Rectal smooth muscle tissue (tissue), 1 donor: ENCODE data around the gene MGMT.

Source experiments
- H3K27ac ChIP-seq: one replicate; pipeline ENCODE4 v1.7.0; 2013; ENCODE audit warnings: low read depth, low read length, inconsistent platforms
- H3K27me3 ChIP-seq: one replicate; pipeline ENCODE4 v1.7.0; 2013; ENCODE audit warnings: low read length; ENCODE audit not compliant: control insufficient read depth, insufficient read depth
- H3K36me3 ChIP-seq: one replicate; pipeline ENCODE4 v1.7.0; 2013; ENCODE audit warnings: low read length; ENCODE audit not compliant: control insufficient read depth, insufficient read depth
- H3K4me1 ChIP-seq: one replicate; pipeline ENCODE4 v1.7.0; 2013; ENCODE audit warnings: low read length; ENCODE audit not compliant: control insufficient read depth, insufficient read depth
- H3K4me3 ChIP-seq: one replicate; pipeline ENCODE4 v1.7.0; 2013; ENCODE audit warnings: low read length
- H3K9ac ChIP-seq: one replicate; pipeline ENCODE4 v1.7.0; 2013; ENCODE audit warnings: low read length

Gene MGMT

DNA sequence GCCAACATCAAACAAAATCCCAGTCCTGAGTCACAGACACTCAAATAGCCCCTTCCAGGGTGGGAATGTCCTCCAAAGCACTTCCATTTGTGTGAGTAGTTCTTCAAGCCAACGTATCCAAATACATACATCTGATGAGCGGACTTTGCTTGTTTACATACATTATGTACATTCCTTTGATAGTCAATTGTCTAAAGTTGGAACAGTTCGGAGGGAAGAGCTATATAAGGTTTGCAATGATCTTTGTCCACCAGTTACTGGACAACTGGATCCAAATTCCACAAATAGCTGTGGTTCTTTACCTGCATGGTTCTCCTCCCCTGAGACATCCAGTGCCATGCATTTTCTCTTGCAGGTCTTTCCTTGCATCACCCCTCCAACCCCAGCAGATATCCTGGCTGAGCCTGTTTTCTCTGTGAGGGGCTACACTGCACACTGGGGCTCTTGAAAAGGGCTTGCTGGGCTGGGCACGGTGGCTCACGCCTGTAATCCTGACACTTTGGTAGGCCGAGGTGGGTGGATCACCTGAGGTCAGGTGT lies 4.7 kb upstream of the MGMT start:
- no peaks in the 10 kb centered on the region for H3K27me3 ChIP-seq
- peaks cover 3% of the 10 kb centered on the region for H3K4me1 ChIP-seq
- H3K4me3 ChIP-seq, result no peak overlapping the region
- H3K9ac ChIP-seq, result no peak overlapping the region
- no peaks in the 10 kb centered on the region for H3K36me3 ChIP-seq
- no peak overlapping the region for H3K27ac ChIP-seq

GRCh38 chr10:129464251-129464650 lies 2.8 kb upstream of the MGMT start:
- Histone ChIP-seq H3K27ac (no peak overlapping the region), H3K4me1 (peaks cover 8% of the 10 kb centered on the region), H3K9ac (no peak overlapping the region), H3K4me3 (no peak overlapping the region), H3K27me3 (no peaks in the 10 kb centered on the region), H3K36me3 (no peaks in the 10 kb centered on the region)

GRCh38 chr10:129465796-129466702 lies 992 bp upstream of the MGMT start:
- Histone ChIP-seq H3K27ac (peak overlapping the region; percentile 75), H3K27me3 (no peaks in the 10 kb centered on the region), H3K4me1 (peaks cover 8% of the 10 kb centered on the region), H3K9ac (no peak overlapping the region), H3K36me3 (no peaks in the 10 kb centered on the region), H3K4me3 (peak overlapping the region; percentile 72)

- Histone ChIP-seq H3K4me1 (peaks cover 8% of the 10 kb centered on the region), H3K9ac (peak overlapping the region; percentile 90), H3K36me3 (no peaks in the 10 kb centered on the region), H3K27ac (peak overlapping the region; percentile 74), H3K4me3 (peak overlapping the region; percentile 91), H3K27me3 (no peaks in the 10 kb centered on the region)
Observed at GRCh38 chr10:129467359-129468064, 471 bp downstream of the MGMT start.

- Histone ChIP-seq H3K36me3 (no peaks in the 10 kb centered on the region), H3K4me3 (no peak overlapping the region), H3K27ac (peak overlapping the region; percentile 74), H3K4me1 (peaks cover 8% of the 10 kb centered on the region), H3K27me3 (no peaks in the 10 kb centered on the region), H3K9ac (no peak overlapping the region)
Observed at GRCh38 chr10:129468187-129468586, 1.1 kb downstream of the MGMT start.

DNA sequence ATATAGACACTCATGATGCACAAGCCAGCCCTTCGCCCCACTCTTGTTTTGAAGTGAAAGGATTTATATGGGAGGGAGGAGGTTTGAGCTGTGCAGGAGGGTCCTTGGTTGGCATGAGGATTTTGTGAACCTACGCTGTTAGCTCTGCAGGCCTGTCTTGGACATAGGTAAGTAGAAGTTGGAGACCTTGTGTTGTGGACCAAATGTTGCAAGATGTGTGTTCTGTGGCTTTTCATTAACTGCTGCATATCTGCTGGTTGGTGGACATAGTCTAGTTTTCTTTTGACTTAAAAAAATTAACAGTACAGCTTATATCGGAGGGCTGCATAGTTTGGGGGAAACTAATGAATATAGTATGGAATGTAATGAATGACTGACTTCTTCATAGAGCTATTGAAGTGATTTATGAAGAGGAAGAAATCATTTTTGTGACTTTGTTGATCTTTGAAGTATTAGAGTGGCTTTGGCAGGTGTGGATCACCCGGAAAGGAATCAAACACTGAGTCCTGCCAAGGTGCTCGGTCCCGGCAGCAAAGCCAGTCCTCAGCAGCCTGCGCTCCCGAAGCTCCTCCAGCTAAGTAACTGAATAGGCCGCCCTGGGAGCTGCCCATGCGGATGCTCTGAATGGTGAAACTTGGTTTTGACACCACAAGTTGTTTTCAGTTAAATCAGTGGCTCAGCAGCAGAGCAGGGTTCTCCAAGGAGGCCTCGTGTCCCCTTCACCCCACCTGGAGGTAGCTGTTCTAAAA lies 3.2 kb downstream of the MGMT start:
- no peaks in the 10 kb centered on the region for H3K27me3 ChIP-seq
- H3K27ac ChIP-seq, result no peak overlapping the region
- no peak overlapping the region for H3K9ac ChIP-seq
- peaks cover 8% of the 10 kb centered on the region for H3K4me1 ChIP-seq
- no peak overlapping the region for H3K4me3 ChIP-seq
- H3K36me3 ChIP-seq, result no peaks in the 10 kb centered on the region

- Histone ChIP-seq H3K4me3 (no peak overlapping the region), H3K36me3 (no peaks in the 10 kb centered on the region), H3K9ac (no peak overlapping the region), H3K27ac (no peak overlapping the region), H3K4me1 (peaks cover 4% of the 10 kb centered on the region), H3K27me3 (no peaks in the 10 kb centered on the region)
Observed at GRCh38 chr10:129471447-129472175, 4.6 kb downstream of the MGMT start.

DNA sequence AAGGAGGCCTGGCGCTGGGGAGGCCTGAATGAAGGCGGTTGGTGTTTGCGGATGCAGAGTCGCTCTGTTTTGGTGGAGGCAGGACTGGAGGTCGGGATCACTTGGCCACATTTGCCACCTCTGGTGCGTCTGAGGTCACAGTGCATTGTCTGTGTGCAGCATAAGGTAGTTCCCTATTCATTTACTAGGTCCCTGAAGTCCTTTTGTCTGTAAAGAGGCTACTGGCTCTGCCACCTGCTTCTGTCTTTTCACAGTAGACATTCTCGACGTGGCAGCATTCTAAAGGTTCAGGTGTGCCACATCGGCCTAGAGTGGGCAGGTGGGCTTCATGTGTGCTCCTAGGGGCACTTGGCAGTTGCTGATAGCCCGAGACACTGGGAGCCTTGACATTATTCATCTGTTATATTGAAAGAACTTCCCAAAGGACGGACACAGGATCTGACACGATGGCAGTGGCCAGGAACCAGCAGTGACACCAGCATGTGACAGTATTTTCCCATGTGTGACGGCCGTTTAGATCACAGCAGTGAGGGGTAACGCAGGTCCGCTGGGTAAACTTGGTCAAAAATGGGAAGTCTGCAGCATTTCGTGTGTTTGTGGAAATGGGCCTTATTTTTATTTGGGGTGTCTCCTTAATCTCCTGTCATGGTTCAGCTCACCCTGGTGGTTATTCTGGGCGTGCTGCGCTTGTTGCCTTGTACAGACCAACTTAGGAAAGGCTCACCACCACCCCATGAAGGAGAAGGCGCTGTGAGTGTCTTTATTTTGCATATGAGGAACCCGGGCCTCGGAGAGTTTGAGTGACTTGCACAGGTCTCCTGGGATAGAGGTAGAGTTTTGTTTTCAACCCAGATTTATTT lies 5.9 kb downstream of the MGMT start:
- Histone ChIP-seq H3K4me1 (no peaks in the 10 kb centered on the region), H3K4me3 (no peak overlapping the region), H3K9ac (no peak overlapping the region), H3K36me3 (no peaks in the 10 kb centered on the region), H3K27ac (no peak overlapping the region), H3K27me3 (no peaks in the 10 kb centered on the region)

- H3K4me3 ChIP-seq, result no peak overlapping the region
- H3K4me1 ChIP-seq, result no peaks in the 10 kb centered on the region
- H3K27ac ChIP-seq, result no peak overlapping the region
- H3K9ac ChIP-seq, result no peak overlapping the region
- H3K27me3 ChIP-seq, result no peaks in the 10 kb centered on the region
- no peaks in the 10 kb centered on the region for H3K36me3 ChIP-seq
Observed at GRCh38 chr10:129474642-129475041, 7.6 kb downstream of the MGMT start.

- Histone ChIP-seq H3K27me3 (no peaks in the 10 kb centered on the region), H3K27ac (no peak overlapping the region), H3K36me3 (no peaks in the 10 kb centered on the region), H3K4me3 (no peak overlapping the region), H3K4me1 (no peaks in the 10 kb centered on the region), H3K9ac (no peak overlapping the region)
Observed at GRCh38 chr10:129476431-129476830, 9.4 kb downstream of the MGMT start.

DNA sequence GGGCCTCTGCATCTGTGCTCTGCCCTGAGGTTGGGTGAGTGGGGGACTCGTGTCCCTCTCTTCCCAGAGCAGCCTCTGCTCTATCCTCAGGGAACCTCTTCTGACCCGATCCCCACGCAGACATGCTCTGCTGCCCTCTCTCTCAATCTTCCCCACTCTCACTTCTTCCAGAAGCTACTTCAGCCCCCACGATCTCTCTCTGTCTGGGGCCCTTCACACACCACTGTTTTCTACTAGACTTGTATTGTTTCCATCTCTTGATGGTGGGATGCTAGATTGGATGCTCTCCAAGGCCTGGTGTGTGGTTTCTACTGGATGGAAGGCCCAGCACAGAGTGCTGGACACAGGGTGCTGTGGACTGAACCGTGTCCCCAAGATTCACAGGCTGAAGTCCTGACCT lies 10.0 kb downstream of the MGMT start:
- no peak overlapping the region for H3K27ac ChIP-seq
- H3K4me1 ChIP-seq, result no peaks in the 10 kb centered on the region
- no peak overlapping the region for H3K9ac ChIP-seq
- no peaks in the 10 kb centered on the region for H3K36me3 ChIP-seq
- H3K27me3 ChIP-seq, result no peaks in the 10 kb centered on the region
- no peak overlapping the region for H3K4me3 ChIP-seq
